ENCODE results near the gene TOP2A. TPM values are rescaled to one million over a fixed set of nuclear protein-coding genes. Genes with fewer than 3 reads are reported as not detected.
A peak's percentile ranks its signal among the peaks of the same experiment; 100 is the strongest.
"Not testable (repeated sequence)": the region's sequence is repeated elsewhere in the genome, so short reads cannot be mapped to it uniquely, and the experiment has no call there.

The TOP2A gene
- total RNA-seq, 2 donors from 2014 or later = 46.2 to 124 TPM

- Histone ChIP-seq H3K9me3 (no peaks in the 10 kb centered on the region), H3K9ac (ENCODE audit: low read depth in 2 of 2, low read length in 2 of 2) (no peak overlapping the region), H3K4me3 (no peak overlapping the region), H3K27me3 (no peaks in the 10 kb centered on the region), H3K4me1 (no peaks in the 10 kb centered on the region), H3K36me3 (no peaks in the 10 kb centered on the region), H3K27ac (no peak overlapping the region)
- DNase-seq = no peak
- TF ChIP-seq CTCF (IDR thresholded peaks at IDR 0.05) = no peak
- intact Hi-C loops (cut with DNase I) = no loop called here
Measured at GRCh38 chr17:40374821-40375498, 42.7 kb downstream of the TOP2A start.

GRCh38 chr17:40373999-40374398, 43.7 kb downstream of the TOP2A start:
- intact Hi-C loops (cut with DNase I) = no loop called here
- Histone ChIP-seq H3K27ac (no peak overlapping the region), H3K4me3 (no peak overlapping the region), H3K4me1 (no peaks in the 10 kb centered on the region), H3K27me3 (no peaks in the 10 kb centered on the region), H3K9ac (ENCODE audit: low read depth in 2 of 2, low read length in 2 of 2) (no peak overlapping the region), H3K36me3 (no peaks in the 10 kb centered on the region), H3K9me3 (no peaks in the 10 kb centered on the region)
- DNase-seq = peak; percentile 46
- TF ChIP-seq CTCF (IDR thresholded peaks at IDR 0.05) = no peak

DNA sequence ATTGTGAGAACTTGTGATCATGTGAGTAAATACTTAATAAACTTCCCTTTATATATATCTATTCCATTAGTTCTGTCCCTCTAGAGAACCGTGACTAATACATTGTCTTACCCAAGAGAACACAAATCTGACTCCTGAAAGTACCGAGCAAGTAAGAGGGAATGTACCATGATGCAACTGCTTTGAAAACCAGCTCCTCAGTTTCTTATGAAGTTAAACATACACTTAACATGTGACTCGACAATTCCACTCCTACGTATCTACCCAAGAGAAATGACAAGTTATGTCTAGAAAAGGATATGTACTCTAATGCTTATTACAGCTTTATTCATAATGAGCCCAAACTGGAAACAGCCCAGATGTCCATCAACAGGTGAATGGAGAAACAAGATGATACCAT, 44.4 kb downstream of the TOP2A start:
- no peak for TF ChIP-seq CTCF (IDR thresholded peaks at IDR 0.05)
- Histone ChIP-seq H3K9me3 (no peaks in the 10 kb centered on the region), H3K27me3 (no peaks in the 10 kb centered on the region), H3K36me3 (no peaks in the 10 kb centered on the region), H3K4me3 (no peak overlapping the region), H3K4me1 (no peaks in the 10 kb centered on the region), H3K9ac (ENCODE audit: low read depth in 2 of 2, low read length in 2 of 2) (no peak overlapping the region), H3K27ac (no peak overlapping the region)
- no peak for DNase-seq
- intact Hi-C loops (cut with DNase I) = no loop called here

DNA sequence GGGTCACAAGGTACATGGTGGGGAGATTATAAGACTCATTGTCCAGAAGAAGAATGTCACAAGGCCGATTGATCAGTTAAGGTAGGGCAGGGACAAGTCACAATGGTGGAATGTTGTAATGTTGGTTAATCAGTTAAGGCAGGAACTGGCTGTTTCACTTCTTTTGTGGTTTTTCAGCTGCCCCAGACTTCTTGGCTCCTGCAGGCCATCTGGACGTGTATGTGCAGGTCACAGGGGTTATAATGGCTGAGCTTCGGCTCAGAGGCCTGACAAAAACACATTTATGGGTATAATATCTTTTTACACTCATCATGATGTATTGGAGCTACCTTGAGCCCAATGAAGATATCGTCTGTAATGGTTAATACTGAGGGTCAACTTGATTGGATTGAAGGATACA, 45.1 kb downstream of the TOP2A start:
- H3K9ac ChIP-seq (ENCODE audit: low read depth in 2 of 2, low read length in 2 of 2); H3K27ac ChIP-seq; H3K4me1 ChIP-seq; intact Hi-C loops (cut with DNase I); H3K36me3 ChIP-seq; H3K9me3 ChIP-seq; DNase-seq; H3K27me3 ChIP-seq; H3K4me3 ChIP-seq: not testable (repeated sequence)

DNA sequence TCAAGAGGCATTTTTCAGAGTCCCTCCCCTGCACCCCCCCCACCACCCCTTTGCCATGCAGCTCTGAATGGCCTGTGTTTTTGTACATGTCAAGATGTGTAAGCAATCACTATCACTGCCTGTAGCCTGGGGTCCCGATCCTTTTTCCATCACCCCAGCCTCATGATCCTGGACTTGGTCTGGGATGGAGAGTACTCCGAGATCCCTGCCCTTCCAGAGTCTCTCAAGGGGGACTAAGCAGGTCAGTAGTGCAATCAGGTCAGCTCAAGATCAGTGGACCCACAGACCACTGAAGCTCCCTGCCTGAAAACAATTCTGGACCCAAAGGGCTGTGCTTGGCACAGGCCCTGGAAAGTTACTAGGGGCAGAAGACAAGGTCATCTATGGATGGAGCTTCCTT, 45.7 kb downstream of the TOP2A start:
- no peaks in the 10 kb centered on the region for H3K27me3 ChIP-seq
- H3K4me3 ChIP-seq = no peak overlapping the region
- intact Hi-C loops (cut with DNase I) = no loop called here
- TF ChIP-seq CTCF (IDR thresholded peaks at IDR 0.05) = no peak
- H3K9ac ChIP-seq (ENCODE audit: low read depth in 2 of 2, low read length in 2 of 2) = no peak overlapping the region
- DNase-seq = no peak
- no peak overlapping the region for H3K27ac ChIP-seq
- H3K9me3 ChIP-seq = no peaks in the 10 kb centered on the region
- H3K4me1 ChIP-seq = no peaks in the 10 kb centered on the region
- no peaks in the 10 kb centered on the region for H3K36me3 ChIP-seq

DNA sequence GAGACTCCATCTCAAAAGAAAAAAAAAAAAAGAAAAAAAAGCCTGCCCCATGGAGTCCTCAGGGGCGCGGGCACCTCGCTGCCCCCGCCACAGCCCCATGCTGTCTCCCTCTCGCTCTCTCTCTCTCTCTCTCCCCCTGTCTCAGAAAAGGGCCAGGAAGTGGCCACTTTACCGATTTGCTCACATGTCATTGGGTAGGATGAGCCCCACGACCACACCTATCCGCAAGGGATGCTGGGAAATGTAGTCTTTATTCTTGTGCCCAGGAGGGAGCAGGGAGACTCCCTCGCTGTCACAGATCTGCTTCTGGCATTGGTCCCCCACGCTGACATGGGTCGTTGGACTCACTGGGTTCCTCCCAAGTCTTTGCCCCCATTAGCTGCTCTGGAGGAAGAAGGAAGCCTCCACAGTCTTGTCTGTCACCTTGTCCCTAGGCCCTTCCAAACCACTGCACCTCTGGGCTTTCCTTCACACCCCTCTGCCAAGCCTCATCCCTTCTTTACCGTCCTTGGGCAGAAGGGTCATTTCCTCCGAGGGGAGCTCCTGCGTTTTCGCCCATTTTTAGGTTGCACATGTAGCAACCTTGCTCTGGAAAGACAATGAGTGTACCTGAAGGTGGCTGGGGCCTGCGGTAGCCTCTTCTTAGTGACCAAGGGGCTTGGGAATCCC, 46.3 kb downstream of the TOP2A start:
- H3K4me3 ChIP-seq = no peak overlapping the region
- no peak for TF ChIP-seq CTCF (IDR thresholded peaks at IDR 0.05)
- intact Hi-C loops (cut with DNase I) = no loop called here

More for the DNA sequence above, 46.3 kb downstream of the TOP2A start:
- Histone ChIP-seq H3K4me1 (no peaks in the 10 kb centered on the region), H3K9me3 (no peaks in the 10 kb centered on the region), H3K36me3 (no peaks in the 10 kb centered on the region), H3K27me3 (no peaks in the 10 kb centered on the region), H3K9ac (ENCODE audit: low read depth in 2 of 2, low read length in 2 of 2) (no peak overlapping the region), H3K27ac (no peak overlapping the region)
- DNase-seq = no peak
